DND-41 (cell line): Measurements from ENCODE around the gene SLC35F3.

Source experiments
- ATAC-seq: fragments of 200-7000 bp; cut with Tn5 transposase; 3 replicates; pipeline ENCODE4 v1.9.1; 2021; ENCODE audit warnings: low read depth; ENCODE audit not compliant: insufficient read depth
- DNase-seq: peaks from one replicate; pipeline ENCODE4 v3.0.0-alpha.2; 2020
- H2AFZ ChIP-seq: 2 replicates; pipeline ENCODE4 v1.6.0; 2012; ENCODE audit warnings: low read depth, low read length
- H3K27ac ChIP-seq: 2 replicates; pipeline ENCODE4 v1.5.1; 2012; ENCODE audit warnings: low read length, inconsistent platforms
- H3K27me3 ChIP-seq: fragments of 200-600 bp; sonication (generic); 2 replicates; pipeline ENCODE4 v1.6.0; 2012; ENCODE audit warnings: low read length, mild to moderate bottlenecking, inconsistent platforms; ENCODE audit not compliant: insufficient read depth, poor library complexity
- H3K36me3 ChIP-seq: 2 replicates; pipeline ENCODE4 v1.5.1; 2012; ENCODE audit warnings: low read length, inconsistent platforms; ENCODE audit not compliant: insufficient read depth
- H3K4me1 ChIP-seq: 2 replicates; pipeline ENCODE4 v1.5.1; 2012; ENCODE audit warnings: mild to moderate bottlenecking, low read length; ENCODE audit not compliant: insufficient read depth
- H3K4me2 ChIP-seq: 2 replicates; pipeline ENCODE4 v1.6.0; 2012; ENCODE audit warnings: mild to moderate bottlenecking, moderate library complexity, low read length, inconsistent platforms; ENCODE audit not compliant: insufficient read depth
- H3K4me3 ChIP-seq, 2 experiments: fragments of 200-600 bp in 1 of 2; shearing (Covaris generic) in 1 of 2; 2 replicates each; pipeline ENCODE4 v1.5.1; 2012 to 2016; ENCODE audit warnings: inconsistent platforms in 2 of 2, low read length in 2 of 2, mild to moderate bottlenecking in 2 of 2, low read depth in 1 of 2, moderate library complexity in 1 of 2
- H3K79me2 ChIP-seq: 2 replicates; pipeline ENCODE4 v1.6.0; 2012; ENCODE audit warnings: low read length, inconsistent platforms; ENCODE audit not compliant: insufficient read depth
- H3K9ac ChIP-seq: 2 replicates; pipeline ENCODE4 v1.6.0; 2012; ENCODE audit warnings: low read depth, mild to moderate bottlenecking, inconsistent platforms, low read length, moderate library complexity
- H3K9me3 ChIP-seq: 2 replicates; pipeline ENCODE4 v1.5.1; 2012; ENCODE audit warnings: low read length, moderate library complexity, mild to moderate bottlenecking, inconsistent platforms; ENCODE audit not compliant: insufficient read depth, severe bottlenecking
- H4K20me1 ChIP-seq: 2 replicates; pipeline ENCODE4 v1.6.0; 2012; ENCODE audit warnings: low read length; ENCODE audit not compliant: insufficient read depth
- EZH2 ChIP-seq: IDR thresholded peaks from 3 replicates; pipeline ENCODE4 v1.6.1; 2012; ENCODE audit warnings: borderline replicate concordance, low read depth, mild to moderate bottlenecking, moderate library complexity, low read length, inconsistent platforms; ENCODE audit not compliant: severe bottlenecking
- TF ChIP-seq, protein P1 (sequence below): IDR thresholded peaks from 2 replicates; pipeline ENCODE4 v1.5.1; 2012; ENCODE audit warnings: borderline replicate concordance, low read length, moderate library complexity, mild to moderate bottlenecking; ENCODE audit not compliant: poor library complexity, severe bottlenecking; ENCODE audit errors: extremely low read depth

Gene SLC35F3

DNA sequence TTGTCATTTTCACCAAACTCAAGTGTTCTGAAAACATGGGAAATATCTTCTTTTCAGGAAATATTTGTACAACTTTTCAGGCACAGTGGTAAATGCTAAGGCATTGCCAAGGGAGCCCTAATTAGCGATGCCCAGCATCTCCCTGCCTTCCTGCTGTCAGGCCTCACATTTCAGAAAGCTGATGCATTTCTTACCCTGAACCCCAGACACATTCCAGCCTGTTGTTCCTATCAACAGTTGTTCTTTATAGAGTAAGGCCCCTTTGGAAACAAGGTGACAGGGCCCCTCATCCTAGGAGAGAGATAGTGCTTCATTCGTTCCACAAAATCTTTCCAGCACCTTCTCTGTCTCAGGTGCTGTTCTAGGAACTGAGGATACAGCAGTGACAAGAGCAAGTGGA is 332.9 kb downstream of the SLC35F3 start:
- ATAC-seq: no peak

DNA sequence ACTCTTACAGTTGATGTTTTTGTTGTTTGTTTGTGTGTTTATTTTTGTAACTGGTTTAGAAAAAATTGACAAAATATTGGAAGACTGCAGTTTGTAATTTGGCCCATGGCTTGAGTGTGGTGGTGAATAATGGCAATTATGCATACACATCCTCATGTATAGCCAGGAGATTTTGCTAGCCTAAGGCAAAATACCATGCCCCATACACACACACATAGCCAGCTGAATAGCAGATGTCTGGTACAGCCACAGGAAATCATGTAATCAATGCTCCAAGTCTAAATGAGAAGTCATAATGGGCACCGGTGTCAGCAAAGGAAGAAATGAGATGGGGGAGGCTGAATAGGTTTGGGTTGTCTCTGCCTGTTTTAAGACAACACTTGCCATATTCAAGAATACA is 333.6 kb downstream of the SLC35F3 start:
- no peaks in the 10 kb centered on the region for H3K27me3 ChIP-seq
- H3K9ac ChIP-seq: no peak overlapping the region
- DNase-seq (no peak), ATAC-seq (no peak)
- no peaks in the 10 kb centered on the region for H4K20me1 ChIP-seq
- H3K36me3 ChIP-seq: peaks cover 4% of the 10 kb centered on the region; the same call in 1 of the 2 replicates
- H3K27ac ChIP-seq: no peak overlapping the region
- H3K79me2 ChIP-seq: no peaks in the 10 kb centered on the region
- no peak overlapping the region for H2AFZ ChIP-seq
- TF ChIP-seq, protein P1, sequence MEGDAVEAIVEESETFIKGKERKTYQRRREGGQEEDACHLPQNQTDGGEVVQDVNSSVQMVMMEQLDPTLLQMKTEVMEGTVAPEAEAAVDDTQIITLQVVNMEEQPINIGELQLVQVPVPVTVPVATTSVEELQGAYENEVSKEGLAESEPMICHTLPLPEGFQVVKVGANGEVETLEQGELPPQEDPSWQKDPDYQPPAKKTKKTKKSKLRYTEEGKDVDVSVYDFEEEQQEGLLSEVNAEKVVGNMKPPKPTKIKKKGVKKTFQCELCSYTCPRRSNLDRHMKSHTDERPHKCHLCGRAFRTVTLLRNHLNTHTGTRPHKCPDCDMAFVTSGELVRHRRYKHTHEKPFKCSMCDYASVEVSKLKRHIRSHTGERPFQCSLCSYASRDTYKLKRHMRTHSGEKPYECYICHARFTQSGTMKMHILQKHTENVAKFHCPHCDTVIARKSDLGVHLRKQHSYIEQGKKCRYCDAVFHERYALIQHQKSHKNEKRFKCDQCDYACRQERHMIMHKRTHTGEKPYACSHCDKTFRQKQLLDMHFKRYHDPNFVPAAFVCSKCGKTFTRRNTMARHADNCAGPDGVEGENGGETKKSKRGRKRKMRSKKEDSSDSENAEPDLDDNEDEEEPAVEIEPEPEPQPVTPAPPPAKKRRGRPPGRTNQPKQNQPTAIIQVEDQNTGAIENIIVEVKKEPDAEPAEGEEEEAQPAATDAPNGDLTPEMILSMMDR: no peak
- TF ChIP-seq EZH2: no peak
- H3K4me2 ChIP-seq: no peak overlapping the region
- no peak overlapping the region for H3K4me3 ChIP-seq
- H3K4me1 ChIP-seq: no peaks in the 10 kb centered on the region
- H3K9me3 ChIP-seq: no peaks in the 10 kb centered on the region

More for the DNA sequence above, 332.9 kb downstream of the SLC35F3 start:
- Histone ChIP-seq H3K4me3 (no peak overlapping the region), H3K27me3 (no peaks in the 10 kb centered on the region), H3K9ac (no peak overlapping the region), H4K20me1 (no peaks in the 10 kb centered on the region), H3K36me3 (peaks cover 4% of the 10 kb centered on the region; the same call in 1 of the 2 replicates), H3K27ac (no peak overlapping the region), H3K9me3 (no peaks in the 10 kb centered on the region), H3K79me2 (no peaks in the 10 kb centered on the region), H2AFZ (no peak overlapping the region), H3K4me2 (no peak overlapping the region), H3K4me1 (no peaks in the 10 kb centered on the region)
- DNase-seq: no peak
- TF ChIP-seq, protein P1: no peak
- no peak for TF ChIP-seq EZH2

DNA sequence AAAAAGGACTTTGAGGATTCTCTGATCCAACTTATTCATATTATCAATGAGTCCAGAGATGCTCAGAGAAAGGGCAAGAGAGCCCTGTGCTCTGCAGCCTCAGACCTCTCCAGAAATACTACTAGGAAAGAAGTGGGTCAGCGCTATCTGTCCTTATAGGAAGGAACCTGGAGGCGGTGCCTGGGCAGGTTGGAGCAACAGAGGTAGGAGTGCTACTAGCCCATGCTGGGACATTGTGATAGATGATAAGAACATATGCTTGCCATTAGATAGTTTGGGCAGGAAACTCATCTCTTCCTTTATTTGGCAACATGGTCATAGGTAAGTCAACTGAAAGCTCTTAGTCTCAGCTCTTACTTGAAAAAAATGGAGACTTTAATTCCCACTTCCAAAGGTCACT is 335.0 kb downstream of the SLC35F3 start:
- H3K9me3 ChIP-seq: no peaks in the 10 kb centered on the region
- no peak overlapping the region for H3K9ac ChIP-seq
- H3K79me2 ChIP-seq: no peaks in the 10 kb centered on the region
- H3K4me2 ChIP-seq: no peak overlapping the region
- no peaks in the 10 kb centered on the region for H3K27me3 ChIP-seq
- H4K20me1 ChIP-seq: no peaks in the 10 kb centered on the region
- H2AFZ ChIP-seq: no peak overlapping the region
- 0 out of 2 replicates have a peak, but pooled peaks cover 4% of the 10 kb centered on the region for H3K36me3 ChIP-seq
- no peak overlapping the region for H3K27ac ChIP-seq
- TF ChIP-seq, protein P1: no peak
- no peak for TF ChIP-seq EZH2
- DNase-seq (no peak), ATAC-seq (no peak)
- H3K4me3 ChIP-seq: no peak overlapping the region
- no peaks in the 10 kb centered on the region for H3K4me1 ChIP-seq

DNA sequence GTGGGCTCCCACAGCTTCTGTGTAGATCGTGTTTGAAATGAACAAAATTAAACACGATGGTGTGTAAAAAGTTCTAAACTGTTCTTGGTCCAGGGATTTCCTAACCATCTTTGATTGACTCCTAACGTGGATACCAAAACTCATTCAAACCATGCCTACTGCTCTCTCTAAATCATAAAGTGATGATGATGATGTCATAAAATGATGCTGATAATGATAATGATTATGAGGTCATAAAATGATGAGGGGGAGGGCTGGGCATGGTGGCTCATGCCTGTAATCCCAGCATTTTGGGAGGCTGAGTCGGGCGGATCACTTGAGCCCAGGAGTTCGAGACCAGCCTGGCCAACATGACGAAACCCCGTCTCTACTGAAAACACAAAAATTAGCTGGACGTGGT is 335.5 kb downstream of the SLC35F3 start:
- H3K4me3 ChIP-seq: no peak overlapping the region
- no peaks in the 10 kb centered on the region for H3K9me3 ChIP-seq
- no peak overlapping the region for H3K4me2 ChIP-seq
- no peak for TF ChIP-seq EZH2
- TF ChIP-seq, protein P1: no peak
- H3K27ac ChIP-seq: no peak overlapping the region
- no peak overlapping the region for H3K9ac ChIP-seq
- DNase-seq (no peak), ATAC-seq (no peak)
- no peak overlapping the region for H2AFZ ChIP-seq
- H3K79me2 ChIP-seq: no peaks in the 10 kb centered on the region
- peaks cover 5% of the 10 kb centered on the region; the same call in 1 of the 2 replicates for H3K36me3 ChIP-seq
- H3K27me3 ChIP-seq: no peaks in the 10 kb centered on the region
- no peaks in the 10 kb centered on the region for H3K4me1 ChIP-seq
- no peaks in the 10 kb centered on the region for H4K20me1 ChIP-seq
